Measurements from ENCODE around the gene FTCDNL1.

DNA sequence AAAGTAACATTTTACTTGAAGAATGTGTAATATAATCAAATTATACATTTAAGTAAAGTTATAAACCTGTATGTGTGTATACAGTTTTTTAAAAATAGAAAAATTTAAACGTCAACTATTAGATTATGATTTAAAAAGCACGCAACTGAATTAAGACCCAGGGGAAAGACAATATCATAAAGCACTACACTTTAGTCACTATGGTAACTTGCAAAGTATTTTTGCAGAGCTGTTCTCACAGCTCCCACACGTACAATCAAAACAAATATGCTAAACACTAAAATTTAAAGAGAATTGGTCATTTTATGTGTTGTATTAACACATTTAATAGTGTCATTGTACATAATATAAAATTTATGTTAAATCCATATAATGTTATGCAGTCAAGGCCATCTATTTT is 59.7 kb downstream of the FTCDNL1 start:
- TF ChIP-seq GATA2 (IDR thresholded peaks at IDR 0.05; ENCODE audit: low read depth, low read length) (no peak), GATA3 (IDR thresholded peaks at IDR 0.05; ENCODE audit: low read depth, low read length) (no peak)
